Neutrophil (primary cell): Measurements from ENCODE around the gene KCND2.

Source experiments
- H3K27ac ChIP-seq: fragments of 200-600 bp; sonication (generic); 2 replicates; pipeline ENCODE4 v1.5.1; 2016; ENCODE audit warnings: mild to moderate bottlenecking, moderate library complexity
- H3K27me3 ChIP-seq: fragments of 200-600 bp; sonication (generic); 2 replicates; pipeline ENCODE4 v1.6.0; 2016; ENCODE audit warnings: mild to moderate bottlenecking
- H3K36me3 ChIP-seq: fragments of 200-600 bp; sonication (generic); 2 replicates; pipeline ENCODE4 v1.5.1; 2017
- H3K4me1 ChIP-seq, 2 experiments: fragments of 200-600 bp in 1 of 2; sonication (generic) in 1 of 2; 1 replicate in 1 of 2; 2 replicates in 1 of 2; pipeline versions ENCODE4 v1.5.1 to v1.6.1; 2013 to 2016; ENCODE audit warnings: low read depth in 1 of 2, low read length in 1 of 2, mild to moderate bottlenecking in 1 of 2, moderate library complexity in 1 of 2; ENCODE audit not compliant: control insufficient read depth in 1 of 2, insufficient read depth in 1 of 2
- H3K4me3 ChIP-seq, 2 experiments: fragments of 200-600 bp in 1 of 2; sonication (generic) in 1 of 2; 1 replicate in 1 of 2; 2 replicates in 1 of 2; pipeline ENCODE4 v1.5.1; 2013 to 2016; ENCODE audit warnings: low read depth in 1 of 2, low read length in 1 of 2, mild to moderate bottlenecking in 1 of 2, moderate library complexity in 1 of 2
- H3K9me3 ChIP-seq: fragments of 200-600 bp; sonication (generic); 2 replicates; pipeline ENCODE4 v1.5.1; 2016
- CTCF ChIP-seq: fragments of 200-600 bp; sonication (generic); IDR thresholded peaks from 2 replicates; pipeline ENCODE4 v1.5.1; 2016; ENCODE audit warnings: antibody characterized with exemption

KCND2 gene

GRCh38 chr7:120272261-120272660, 714 bp upstream of the KCND2 start:
- H3K36me3 ChIP-seq, result no peaks in the 10 kb centered on the region
- TF ChIP-seq CTCF, result no peak
- H3K27ac ChIP-seq, result no peak overlapping the region
- no peak overlapping the region for H3K4me3 ChIP-seq
- peaks cover 54% of the 10 kb centered on the region for H3K27me3 ChIP-seq
- no peaks in the 10 kb centered on the region for H3K9me3 ChIP-seq
- H3K4me1 ChIP-seq, result no peaks in the 10 kb centered on the region

GRCh38 chr7:120273476-120273975, 551 bp downstream of the KCND2 start:
- Histone ChIP-seq H3K27me3 (peaks cover 54% of the 10 kb centered on the region), H3K4me3 (no peak overlapping the region), H3K27ac (no peak overlapping the region), H3K4me1 (no peaks in the 10 kb centered on the region), H3K36me3 (no peaks in the 10 kb centered on the region), H3K9me3 (no peaks in the 10 kb centered on the region)
- TF ChIP-seq CTCF, result no peak

GRCh38 chr7:120274482-120274881, 1.5 kb downstream of the KCND2 start:
- no peaks in the 10 kb centered on the region for H3K36me3 ChIP-seq
- no peak overlapping the region for H3K27ac ChIP-seq
- H3K4me1 ChIP-seq, result no peaks in the 10 kb centered on the region
- H3K4me3 ChIP-seq, result no peak overlapping the region
- TF ChIP-seq CTCF, result no peak
- no peaks in the 10 kb centered on the region for H3K9me3 ChIP-seq
- H3K27me3 ChIP-seq, result peaks cover 54% of the 10 kb centered on the region

- Histone ChIP-seq H3K36me3 (no peaks in the 10 kb centered on the region), H3K4me1 (no peaks in the 10 kb centered on the region), H3K27me3 (peaks cover 51% of the 10 kb centered on the region), H3K4me3 (no peak overlapping the region), H3K9me3 (no peaks in the 10 kb centered on the region), H3K27ac (no peak overlapping the region)
- TF ChIP-seq CTCF, result no peak
These were observed 1.9 kb downstream of the KCND2 start for GRCh38 chr7:120274899-120275298.

GRCh38 chr7:120276720-120277119, 3.7 kb downstream of the KCND2 start:
- no peak for TF ChIP-seq CTCF
- H3K27me3 ChIP-seq, result peaks cover 35% of the 10 kb centered on the region
- no peaks in the 10 kb centered on the region for H3K4me1 ChIP-seq
- no peak overlapping the region for H3K27ac ChIP-seq
- H3K36me3 ChIP-seq, result no peaks in the 10 kb centered on the region
- H3K4me3 ChIP-seq, result no peak overlapping the region
- H3K9me3 ChIP-seq, result no peaks in the 10 kb centered on the region

GRCh38 chr7:120278773-120279172, 5.8 kb downstream of the KCND2 start:
- Histone ChIP-seq H3K4me3 (no peak overlapping the region), H3K9me3 (no peaks in the 10 kb centered on the region), H3K27me3 (peaks cover 15% of the 10 kb centered on the region), H3K27ac (no peak overlapping the region), H3K4me1 (no peaks in the 10 kb centered on the region), H3K36me3 (no peaks in the 10 kb centered on the region)
- TF ChIP-seq CTCF, result no peak
